Measurements from ENCODE around the gene TNXB. TPM values are rescaled to one million over a fixed set of nuclear protein-coding genes. Genes with fewer than 3 reads are reported as not detected.
A peak's percentile ranks its signal among the peaks of the same experiment; 100 is the strongest.

Gene TNXB
- total and polyA plus RNA-seq, 9 of the 15 experiments (the other 6 are each of a cell fraction or from before 2014, with no cell fraction given) = 0.14 to 28.1 (median 12.4) TPM

DNA sequence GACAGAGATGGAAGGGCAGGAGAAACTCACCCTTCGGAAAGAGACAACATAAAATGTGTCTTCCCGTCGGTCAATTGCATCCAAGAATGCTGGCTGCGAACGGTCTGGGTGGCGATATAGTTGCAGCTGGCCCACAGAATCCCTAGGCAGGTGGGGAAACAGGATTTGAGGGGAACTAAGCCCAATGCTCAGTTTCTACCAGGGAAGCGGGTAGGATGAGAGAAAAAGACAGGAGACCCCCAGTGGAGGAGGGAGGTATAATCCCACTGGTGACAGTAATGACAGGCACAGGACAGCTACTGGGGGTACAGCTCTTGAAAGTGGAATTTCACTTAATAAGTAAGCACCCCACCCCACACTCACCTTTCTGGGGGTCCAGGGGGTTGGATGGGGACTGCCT lies 7.5 kb upstream of the TNXB start:
- no peak overlapping the region for H3K4me2 ChIP-seq (ENCODE audit: insufficient read depth, low read length)
- ChIA-PET CTCF (ENCODE audit: low intra/inter-chr PET ratio) (interaction anchor here (0.8 to 1.9 kb wide), 4 partner anchors 29 to 80 kb away, joined by 3 to 8 read pairs (median 6); no protein-coding TSS in a partner anchor), POLR2A (interaction anchor here (0.9 to 4.6 kb wide), 5 partner anchors 7 to 280 kb away, joined by 3 to 25 read pairs (median 4); partner anchors contain the start of genes FKBPL and TNXB)
- peak; percentile 61 to 74 (median 64) for DNase-seq (ENCODE audit: extremely low read depth in 1 of 4, low spot score in 3 of 4)
- H3K9me1 ChIP-seq (ENCODE audit: control insufficient read depth, insufficient read depth, low read length) = peaks cover 3% of the 10 kb centered on the region
- no peak overlapping the region; a peak in 1 of 4 replicates for H3K9ac ChIP-seq (ENCODE audit: insufficient read depth in 1 of 2, low read depth in 2 of 2, low read length in 2 of 2)
- H3K27me3 ChIP-seq (ENCODE audit: control insufficient read depth in 2 of 2, insufficient read depth in 2 of 2, low read length in 2 of 2) = no peaks in the 10 kb centered on the region
- no peak overlapping the region for H3K4me3 ChIP-seq
- peaks cover 7 to 12% of the 10 kb centered on the region in 2 experiments; a peak in 4 of 5 replicates for H3K4me1 ChIP-seq (replicated peaks in 1 of 2; ENCODE audit: control insufficient read depth in 2 of 2, insufficient read depth in 2 of 2, low read length in 2 of 2)
- TF ChIP-seq SLC30A9 (CRISPR knock-in tag; IDR thresholded peaks at IDR 0.05) (no peak), SMC3 (conservative IDR thresholded peaks at IDR 0.05; ENCODE audit: insufficient read depth, low read depth, low read length) (peak; percentile 48), SRSF3 (IDR thresholded peaks at IDR 0.05; ENCODE audit: insufficient read depth, low read length) (no peak), MEIS2 (IDR thresholded peaks at IDR 0.05; ENCODE audit: partially characterized antibody) (peak; percentile 8), RAD21 (CRISPR knock-in tag; conservative IDR thresholded peaks at IDR 0.05 in 1 of 2, IDR thresholded peaks at IDR 0.05 in 1 of 2) (peak in 1 of 2 experiments; percentile 45; a peak in 3 of 4 replicates)
- TF ChIP-seq, protein P1, sequence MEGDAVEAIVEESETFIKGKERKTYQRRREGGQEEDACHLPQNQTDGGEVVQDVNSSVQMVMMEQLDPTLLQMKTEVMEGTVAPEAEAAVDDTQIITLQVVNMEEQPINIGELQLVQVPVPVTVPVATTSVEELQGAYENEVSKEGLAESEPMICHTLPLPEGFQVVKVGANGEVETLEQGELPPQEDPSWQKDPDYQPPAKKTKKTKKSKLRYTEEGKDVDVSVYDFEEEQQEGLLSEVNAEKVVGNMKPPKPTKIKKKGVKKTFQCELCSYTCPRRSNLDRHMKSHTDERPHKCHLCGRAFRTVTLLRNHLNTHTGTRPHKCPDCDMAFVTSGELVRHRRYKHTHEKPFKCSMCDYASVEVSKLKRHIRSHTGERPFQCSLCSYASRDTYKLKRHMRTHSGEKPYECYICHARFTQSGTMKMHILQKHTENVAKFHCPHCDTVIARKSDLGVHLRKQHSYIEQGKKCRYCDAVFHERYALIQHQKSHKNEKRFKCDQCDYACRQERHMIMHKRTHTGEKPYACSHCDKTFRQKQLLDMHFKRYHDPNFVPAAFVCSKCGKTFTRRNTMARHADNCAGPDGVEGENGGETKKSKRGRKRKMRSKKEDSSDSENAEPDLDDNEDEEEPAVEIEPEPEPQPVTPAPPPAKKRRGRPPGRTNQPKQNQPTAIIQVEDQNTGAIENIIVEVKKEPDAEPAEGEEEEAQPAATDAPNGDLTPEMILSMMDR (IDR thresholded peaks at IDR 0.05 in 2 of 3, conservative IDR thresholded peaks at IDR 0.05 in 1 of 3; ENCODE audit: insufficient read depth in 2 of 3, low read depth in 1 of 3, low read length in 3 of 3) = peak; percentile 61 to 80 (median 70)
- TF ChIP-seq, protein P2, sequence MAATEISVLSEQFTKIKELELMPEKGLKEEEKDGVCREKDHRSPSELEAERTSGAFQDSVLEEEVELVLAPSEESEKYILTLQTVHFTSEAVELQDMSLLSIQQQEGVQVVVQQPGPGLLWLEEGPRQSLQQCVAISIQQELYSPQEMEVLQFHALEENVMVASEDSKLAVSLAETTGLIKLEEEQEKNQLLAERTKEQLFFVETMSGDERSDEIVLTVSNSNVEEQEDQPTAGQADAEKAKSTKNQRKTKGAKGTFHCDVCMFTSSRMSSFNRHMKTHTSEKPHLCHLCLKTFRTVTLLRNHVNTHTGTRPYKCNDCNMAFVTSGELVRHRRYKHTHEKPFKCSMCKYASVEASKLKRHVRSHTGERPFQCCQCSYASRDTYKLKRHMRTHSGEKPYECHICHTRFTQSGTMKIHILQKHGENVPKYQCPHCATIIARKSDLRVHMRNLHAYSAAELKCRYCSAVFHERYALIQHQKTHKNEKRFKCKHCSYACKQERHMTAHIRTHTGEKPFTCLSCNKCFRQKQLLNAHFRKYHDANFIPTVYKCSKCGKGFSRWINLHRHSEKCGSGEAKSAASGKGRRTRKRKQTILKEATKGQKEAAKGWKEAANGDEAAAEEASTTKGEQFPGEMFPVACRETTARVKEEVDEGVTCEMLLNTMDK (IDR thresholded peaks at IDR 0.05; ENCODE audit: borderline replicate concordance, insufficient read depth, low read depth, low read length, poor library complexity, severe bottlenecking) = peak; percentile 64
- TF ChIP-seq, protein P3, sequence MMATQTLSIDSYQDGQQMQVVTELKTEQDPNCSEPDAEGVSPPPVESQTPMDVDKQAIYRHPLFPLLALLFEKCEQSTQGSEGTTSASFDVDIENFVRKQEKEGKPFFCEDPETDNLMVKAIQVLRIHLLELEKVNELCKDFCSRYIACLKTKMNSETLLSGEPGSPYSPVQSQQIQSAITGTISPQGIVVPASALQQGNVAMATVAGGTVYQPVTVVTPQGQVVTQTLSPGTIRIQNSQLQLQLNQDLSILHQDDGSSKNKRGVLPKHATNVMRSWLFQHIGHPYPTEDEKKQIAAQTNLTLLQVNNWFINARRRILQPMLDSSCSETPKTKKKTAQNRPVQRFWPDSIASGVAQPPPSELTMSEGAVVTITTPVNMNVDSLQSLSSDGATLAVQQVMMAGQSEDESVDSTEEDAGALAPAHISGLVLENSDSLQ (IDR thresholded peaks at IDR 0.05) = peak; percentile 43; the same call in 1 of the 2 replicates
- no peak overlapping the region for H3K27ac ChIP-seq (ENCODE audit: extremely low read depth, low read depth, low read length)
- intact Hi-C loops (cut with micrococcal nuclease) = loop anchor here (5.0 to 10.0 kb wide), 3 partner anchors 51 to 298 kb away; partner anchors contain the start of gene ZBTB12
- no TSS peak for BruUV-seq (replicated peaks)
- ATAC-seq = peak; percentile 54
- in situ Hi-C loops (cut with MboI) = no loop called here
- FAIRE-seq = peak; percentile 44
- no peaks in the 10 kb centered on the region for H3K9me3 ChIP-seq (replicated peaks; ENCODE audit: control insufficient read depth, insufficient read depth, low read depth, low read length)
- H4K20me1 ChIP-seq (replicated peaks; ENCODE audit: control insufficient read depth, insufficient read depth, low read length) = no peaks in the 10 kb centered on the region
- peaks cover 52% of the 10 kb centered on the region for H3K36me3 ChIP-seq (ENCODE audit: control insufficient read depth, insufficient read depth, low read length)
- no peaks in the 10 kb centered on the region for H3K79me2 ChIP-seq (ENCODE audit: control insufficient read depth, insufficient read depth, low read length)
- no peak overlapping the region for H2AFZ ChIP-seq (ENCODE audit: low read depth, low read length)
- 90% methylated on average over 7 of the region's 7 CpGs for WGBS (ENCODE audit: insufficient coverage, low coverage, missing lambda C conversion rate)

Measured in K562 (cell line).